ENCODE results near the gene KRT77.

- TF ChIP-seq CTCF (conservative IDR thresholded peaks at IDR 0.05; ENCODE audit: low read depth, low read length) (no peak), EZH2 (IDR thresholded peaks at IDR 0.05; ENCODE audit: low read length, unreplicated experiment) (no peak)
These were observed 23.0 kb downstream of the KRT77 start, which contains the start of gene KRT1 for GRCh38 chr12:52680363-52680762.

Data from PC-3 (cell line).